Neural progenitor cell (in vitro differentiated cells): ENCODE data around the gene MACROD2.

Experiments
- EZH2 ChIP-seq: fragments of 200-600 bp; sonication (generic); IDR thresholded peaks from 2 replicates; pipeline ENCODE4 v1.6.1; 2017; ENCODE audit warnings: antibody characterized with exemption, mild to moderate bottlenecking, moderate library complexity
- TF ChIP-seq, protein P1 (sequence below): fragments of 200-600 bp; sonication (generic); IDR thresholded peaks from 2 replicates; pipeline ENCODE4 v1.5.1; 2017; ENCODE audit warnings: antibody characterized with exemption, mild to moderate bottlenecking

DNA sequence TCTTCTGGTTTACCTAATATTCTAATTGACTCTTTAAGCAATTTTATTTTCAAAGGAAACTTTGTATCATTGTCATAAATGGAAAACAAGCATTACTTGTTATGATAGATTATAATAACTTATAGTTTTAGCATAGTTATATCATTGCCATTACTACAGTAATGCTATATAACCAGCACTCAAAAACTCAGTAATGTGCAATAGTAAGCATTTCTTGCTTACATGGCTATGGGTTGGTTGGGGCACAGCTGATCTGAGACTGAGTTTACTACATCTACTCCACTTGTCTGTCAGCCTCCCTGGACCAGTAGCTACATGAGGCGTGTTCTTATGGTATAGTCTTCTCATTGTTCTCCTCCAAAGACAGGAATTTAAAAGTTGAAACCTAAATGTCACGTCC is 1427.7 kb downstream of the MACROD2 start:
- no peak for TF ChIP-seq EZH2
- TF ChIP-seq, protein P1, sequence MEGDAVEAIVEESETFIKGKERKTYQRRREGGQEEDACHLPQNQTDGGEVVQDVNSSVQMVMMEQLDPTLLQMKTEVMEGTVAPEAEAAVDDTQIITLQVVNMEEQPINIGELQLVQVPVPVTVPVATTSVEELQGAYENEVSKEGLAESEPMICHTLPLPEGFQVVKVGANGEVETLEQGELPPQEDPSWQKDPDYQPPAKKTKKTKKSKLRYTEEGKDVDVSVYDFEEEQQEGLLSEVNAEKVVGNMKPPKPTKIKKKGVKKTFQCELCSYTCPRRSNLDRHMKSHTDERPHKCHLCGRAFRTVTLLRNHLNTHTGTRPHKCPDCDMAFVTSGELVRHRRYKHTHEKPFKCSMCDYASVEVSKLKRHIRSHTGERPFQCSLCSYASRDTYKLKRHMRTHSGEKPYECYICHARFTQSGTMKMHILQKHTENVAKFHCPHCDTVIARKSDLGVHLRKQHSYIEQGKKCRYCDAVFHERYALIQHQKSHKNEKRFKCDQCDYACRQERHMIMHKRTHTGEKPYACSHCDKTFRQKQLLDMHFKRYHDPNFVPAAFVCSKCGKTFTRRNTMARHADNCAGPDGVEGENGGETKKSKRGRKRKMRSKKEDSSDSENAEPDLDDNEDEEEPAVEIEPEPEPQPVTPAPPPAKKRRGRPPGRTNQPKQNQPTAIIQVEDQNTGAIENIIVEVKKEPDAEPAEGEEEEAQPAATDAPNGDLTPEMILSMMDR = no peak
